Measurements from ENCODE around the gene FER1L5. TPM values are rescaled to one million over a fixed set of nuclear protein-coding genes. Genes with fewer than 3 reads are reported as not detected.

The FER1L5 gene
- total and polyA plus RNA-seq, 2 donors (not counting 1 experiment from before 2014, with no cell fraction given): not detected

- H3K4me2 ChIP-seq (replicated peaks; ENCODE audit: low read depth, low read length, poor library complexity, severe bottlenecking): no peak overlapping the region
- POLR2A ChIA-PET: no interaction called here
- Mint-ChIP-seq H3K27ac (no peak overlapping the region), H3K9me3 (ENCODE audit: insufficient read depth) (no peaks in the 10 kb centered on the region), H3K27me3 (no peaks in the 10 kb centered on the region), H3K4me1 (peaks cover 29% of the 10 kb centered on the region), H3K4me3 (no peak overlapping the region)
- CTCF ChIA-PET: no interaction called here
- WGBS (ENCODE audit: insufficient coverage): no CpG with 5 or more reads among the region's 2 CpGs
- H3K9me3 ChIP-seq (ENCODE audit: control extremely low read depth in 1 of 3, control insufficient read depth in 2 of 3, insufficient read depth in 1 of 3, low read length in 2 of 3): no peaks in the 10 kb centered on the region
- peaks cover 0 to 33% of the 10 kb centered on the region in 2 experiments for H3K36me3 ChIP-seq (replicated peaks in 1 of 2; ENCODE audit: control extremely low read depth in 1 of 2, control insufficient read depth in 1 of 2, extremely low read depth in 1 of 2, insufficient read depth in 2 of 2, low read length in 1 of 2)
- no peak overlapping the region for H3K4me3 ChIP-seq (ENCODE audit: control extremely low read depth in 1 of 5, extremely low read depth in 1 of 5, insufficient read depth in 1 of 5, low read depth in 2 of 5, low read length in 4 of 5)
- H3K79me2 ChIP-seq (ENCODE audit: control insufficient read depth, insufficient read depth, low read length): peaks cover 27% of the 10 kb centered on the region
- no peaks in the 10 kb centered on the region for H3K27me3 ChIP-seq (replicated peaks in 1 of 4; ENCODE audit: control extremely low read depth in 1 of 4, control insufficient read depth in 3 of 4, insufficient read depth in 4 of 4, low read length in 3 of 4)
- H2AFZ ChIP-seq (ENCODE audit: insufficient read depth, low read depth, low read length, poor library complexity, severe bottlenecking): no peak overlapping the region
- peaks cover 14 to 25% of the 10 kb centered on the region in 2 donors for H3K4me1 ChIP-seq (ENCODE audit: control insufficient read depth in 2 of 2, insufficient read depth in 2 of 2, low read length in 2 of 2)
- TF ChIP-seq EZH2 (IDR thresholded peaks at IDR 0.05; ENCODE audit: borderline replicate concordance, insufficient read depth, low read depth, low read length, poor library complexity, severe bottlenecking) (no peak), CTCF (IDR thresholded peaks at IDR 0.05) (no peak)
- ATAC-seq (ENCODE audit: low read depth): no peak
- no peaks in the 10 kb centered on the region for H4K20me1 ChIP-seq (ENCODE audit: control insufficient read depth, insufficient read depth, low read length, poor library complexity, severe bottlenecking)
- no peak overlapping the region for H3K27ac ChIP-seq (ENCODE audit: low read length in 2 of 2)
- no peak overlapping the region for H3K9ac ChIP-seq (ENCODE audit: low read length)
- intact Hi-C loops (cut with micrococcal nuclease): no loop called here
- DNase-seq: no peak
These were observed 94.7 kb downstream of the FER1L5 start for GRCh38 chr2:96737251-96737650.

- ChIA-PET POLR2A (no interaction called here), CTCF (interaction anchor here (1.0 kb wide), 1 partner anchor 26 kb away, joined by 3 read pairs; no protein-coding TSS in a partner anchor)
- Histone ChIP-seq H3K4me3 (ENCODE audit: control extremely low read depth in 1 of 5, extremely low read depth in 1 of 5, insufficient read depth in 1 of 5, low read depth in 2 of 5, low read length in 4 of 5) (no peak overlapping the region), H3K4me1 (ENCODE audit: control insufficient read depth in 2 of 2, insufficient read depth in 2 of 2, low read length in 2 of 2) (peaks cover 14 to 25% of the 10 kb centered on the region in 2 donors), H3K27me3 (replicated peaks in 1 of 4; ENCODE audit: control extremely low read depth in 1 of 4, control insufficient read depth in 3 of 4, insufficient read depth in 4 of 4, low read length in 3 of 4) (no peaks in the 10 kb centered on the region), H3K4me2 (replicated peaks; ENCODE audit: low read depth, low read length, poor library complexity, severe bottlenecking) (no peak overlapping the region), H3K36me3 (replicated peaks in 1 of 2; ENCODE audit: control extremely low read depth in 1 of 2, control insufficient read depth in 1 of 2, extremely low read depth in 1 of 2, insufficient read depth in 2 of 2, low read length in 1 of 2) (peaks cover 0 to 29% of the 10 kb centered on the region in 2 experiments), H4K20me1 (ENCODE audit: control insufficient read depth, insufficient read depth, low read length, poor library complexity, severe bottlenecking) (no peaks in the 10 kb centered on the region), H3K79me2 (ENCODE audit: control insufficient read depth, insufficient read depth, low read length) (peaks cover 27% of the 10 kb centered on the region), H3K9me3 (ENCODE audit: control extremely low read depth in 1 of 3, control insufficient read depth in 2 of 3, insufficient read depth in 1 of 3, low read length in 2 of 3) (no peaks in the 10 kb centered on the region), H3K9ac (ENCODE audit: low read length) (no peak overlapping the region), H3K27ac (ENCODE audit: low read length in 2 of 2) (no peak overlapping the region), H2AFZ (ENCODE audit: insufficient read depth, low read depth, low read length, poor library complexity, severe bottlenecking) (no peak overlapping the region)
- Mint-ChIP-seq H3K4me3 (peak overlapping the region; percentile 62), H3K4me1 (peaks cover 29% of the 10 kb centered on the region), H3K27ac (peak overlapping the region; percentile 47), H3K9me3 (ENCODE audit: insufficient read depth) (no peaks in the 10 kb centered on the region), H3K27me3 (no peaks in the 10 kb centered on the region)
- TF ChIP-seq CTCF (IDR thresholded peaks at IDR 0.05) (no peak), EZH2 (IDR thresholded peaks at IDR 0.05; ENCODE audit: borderline replicate concordance, insufficient read depth, low read depth, low read length, poor library complexity, severe bottlenecking) (no peak)
- intact Hi-C loops (cut with micrococcal nuclease): no loop called here
- ATAC-seq (ENCODE audit: low read depth) (no peak), DNase-seq (no peak)
- WGBS (ENCODE audit: insufficient coverage): 100% methylated on average over 1 of the region's 2 CpGs
These were observed 95.3 kb downstream of the FER1L5 start for GRCh38 chr2:96737831-96738230.
